CD4-positive, alpha-beta T cell treated with Interleukin-15 for 4 hours (primary cell): ENCODE measurements around the gene SUN2.

ENCODE experiments used
- DNase-seq: peaks from one replicate; pipeline ENCODE4 v3.0.0-alpha.2; 2020; ENCODE audit warnings: low spot score

The SUN2 gene

GRCh38 chr22:38751422-38752346, 4.1 kb downstream of the SUN2 start:
- DNase-seq = peak; percentile 70

DNA sequence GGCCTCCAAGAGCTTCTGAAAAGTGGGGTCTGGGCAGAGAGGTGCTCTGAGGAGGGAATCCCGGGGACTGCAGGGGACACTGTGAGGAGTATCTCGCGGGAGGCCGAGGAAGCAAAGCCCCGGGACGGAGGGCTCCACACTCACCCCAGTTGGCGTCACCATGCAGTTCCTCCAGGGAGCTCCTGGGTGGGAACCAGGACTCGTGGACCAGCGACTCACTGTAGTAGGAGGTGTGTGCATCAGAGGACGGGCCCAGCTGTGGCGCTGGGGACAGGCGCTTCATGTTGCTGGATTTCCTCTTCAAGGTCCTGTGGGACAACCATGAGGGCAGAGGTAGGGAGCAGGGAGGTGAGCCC, 4.8 kb downstream of the SUN2 start:
- DNase-seq = no peak

- no peak for DNase-seq
These were observed 5.2 kb downstream of the SUN2 start for GRCh38 chr22:38750638-38751037.

- no peak for DNase-seq
These were observed 5.7 kb downstream of the SUN2 start for GRCh38 chr22:38750104-38750503.

- DNase-seq = no peak
These were observed 7.2 kb downstream of the SUN2 start for GRCh38 chr22:38748487-38749136.

DNA sequence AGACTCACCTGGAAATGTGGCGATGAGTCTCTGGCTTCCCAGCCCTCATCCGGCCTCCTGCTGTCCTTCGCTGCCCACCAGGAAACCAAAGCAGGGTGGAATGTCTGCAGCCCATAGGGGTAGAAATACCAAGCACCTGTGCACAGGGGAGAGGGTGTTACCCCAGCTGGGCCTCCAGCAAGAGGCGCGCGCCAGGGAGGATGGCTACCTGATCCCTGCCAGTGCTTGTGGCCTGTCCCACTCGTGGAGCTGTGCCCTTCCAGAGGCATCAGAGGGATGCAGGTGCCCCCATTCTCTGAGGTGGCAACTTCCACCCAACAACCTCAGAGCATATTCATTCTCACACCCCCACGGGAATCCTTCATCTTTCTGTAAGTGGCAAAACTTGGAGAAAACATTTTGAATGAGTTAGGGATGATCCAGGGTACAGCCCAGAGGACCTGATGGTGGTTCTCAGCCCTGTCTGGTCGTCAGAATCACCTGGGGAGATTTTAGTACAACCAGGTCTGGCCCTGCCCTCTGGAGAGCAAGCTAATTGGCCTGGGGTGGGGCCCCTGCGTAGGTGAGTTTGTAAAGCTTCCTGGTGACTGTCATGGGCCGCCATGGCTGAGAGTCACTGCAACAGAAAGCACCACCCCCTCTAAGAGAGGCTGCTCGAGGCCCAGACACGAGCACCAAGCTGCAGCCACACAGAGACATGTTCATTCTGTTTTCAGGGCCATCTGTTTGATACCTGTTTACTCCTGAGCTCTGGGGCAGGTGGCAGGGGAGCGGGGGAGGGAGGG, 9.9 kb downstream of the SUN2 start:
- DNase-seq = no peak

DNA sequence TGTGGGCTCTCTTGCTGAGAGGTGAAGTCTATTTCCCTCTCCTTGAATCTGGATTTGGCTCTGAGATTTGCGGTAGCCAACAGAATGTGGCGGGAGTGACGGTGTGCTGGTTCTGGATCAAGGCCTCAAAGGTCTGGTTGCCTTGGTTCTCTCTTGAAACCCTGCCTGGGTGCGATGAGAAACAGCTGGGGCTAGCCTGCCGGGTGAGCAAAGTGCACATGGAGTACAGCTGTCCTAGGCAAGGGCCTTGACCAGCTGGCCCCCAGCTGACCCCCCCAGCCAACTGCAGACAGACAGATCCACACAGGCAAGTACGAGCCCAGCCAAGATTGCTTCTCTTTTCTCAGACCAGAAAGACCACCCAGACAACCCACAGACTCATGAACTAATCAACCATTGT, 10.8 kb downstream of the SUN2 start:
- no peak for DNase-seq

- DNase-seq = no peak
These were observed 13.4 kb downstream of the SUN2 start for GRCh38 chr22:38742176-38742942.

DNA sequence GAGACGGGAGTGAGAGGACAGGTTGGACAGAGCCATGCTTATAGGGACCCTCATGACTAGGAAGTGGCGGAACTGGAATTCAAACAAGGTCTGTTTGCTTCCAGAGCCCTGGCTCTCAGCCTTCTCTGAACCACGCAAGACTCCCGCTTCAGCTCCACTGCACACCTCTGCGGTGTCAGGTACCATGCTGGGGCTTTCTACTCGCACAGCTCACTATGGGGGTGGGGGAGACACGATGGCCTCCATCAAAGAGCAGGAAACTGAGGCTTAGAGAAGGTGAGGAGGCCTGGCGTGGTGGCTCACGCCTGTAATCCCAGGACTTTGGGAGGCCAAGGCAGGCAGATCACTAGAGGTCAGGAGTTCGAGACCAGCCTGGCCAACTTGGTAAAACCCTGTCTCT, 14.2 kb downstream of the SUN2 start:
- no peak for DNase-seq

GRCh38 chr22:38741166-38741565, 14.6 kb downstream of the SUN2 start:
- DNase-seq = no peak

- no peak for DNase-seq
These were observed 15.0 kb downstream of the SUN2 start for GRCh38 chr22:38740754-38741153.

DNA sequence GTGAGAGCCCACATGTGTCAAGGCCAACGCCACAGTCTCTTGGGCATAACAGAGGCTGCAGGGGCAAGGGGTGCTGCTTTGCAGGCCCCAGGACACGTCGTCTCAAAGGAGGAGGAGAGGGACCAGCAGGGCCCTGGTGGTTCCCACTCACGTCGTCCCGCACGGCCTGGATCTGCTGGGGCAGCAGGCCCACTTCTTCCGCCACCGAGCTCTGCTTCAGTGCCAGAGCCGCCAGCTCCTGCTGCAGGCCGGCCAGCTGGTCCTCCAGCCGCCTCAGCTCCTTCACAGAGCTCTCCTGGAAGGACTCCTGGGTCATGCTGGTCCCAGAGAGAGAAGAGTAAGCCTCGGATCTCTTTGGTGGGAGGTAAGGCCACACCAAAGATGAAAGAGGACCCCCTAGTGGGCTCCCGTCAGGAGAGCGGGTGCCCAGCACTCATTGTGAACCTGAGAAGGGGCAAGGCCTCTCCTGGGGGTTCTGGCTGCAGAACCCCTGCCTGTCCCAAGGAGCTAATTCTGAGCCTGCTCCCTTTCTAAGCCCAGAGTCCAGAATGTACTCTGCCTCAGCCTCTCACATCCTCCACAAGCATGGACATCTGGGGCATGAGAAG, 15.6 kb downstream of the SUN2 start:
- DNase-seq = no peak

DNA sequence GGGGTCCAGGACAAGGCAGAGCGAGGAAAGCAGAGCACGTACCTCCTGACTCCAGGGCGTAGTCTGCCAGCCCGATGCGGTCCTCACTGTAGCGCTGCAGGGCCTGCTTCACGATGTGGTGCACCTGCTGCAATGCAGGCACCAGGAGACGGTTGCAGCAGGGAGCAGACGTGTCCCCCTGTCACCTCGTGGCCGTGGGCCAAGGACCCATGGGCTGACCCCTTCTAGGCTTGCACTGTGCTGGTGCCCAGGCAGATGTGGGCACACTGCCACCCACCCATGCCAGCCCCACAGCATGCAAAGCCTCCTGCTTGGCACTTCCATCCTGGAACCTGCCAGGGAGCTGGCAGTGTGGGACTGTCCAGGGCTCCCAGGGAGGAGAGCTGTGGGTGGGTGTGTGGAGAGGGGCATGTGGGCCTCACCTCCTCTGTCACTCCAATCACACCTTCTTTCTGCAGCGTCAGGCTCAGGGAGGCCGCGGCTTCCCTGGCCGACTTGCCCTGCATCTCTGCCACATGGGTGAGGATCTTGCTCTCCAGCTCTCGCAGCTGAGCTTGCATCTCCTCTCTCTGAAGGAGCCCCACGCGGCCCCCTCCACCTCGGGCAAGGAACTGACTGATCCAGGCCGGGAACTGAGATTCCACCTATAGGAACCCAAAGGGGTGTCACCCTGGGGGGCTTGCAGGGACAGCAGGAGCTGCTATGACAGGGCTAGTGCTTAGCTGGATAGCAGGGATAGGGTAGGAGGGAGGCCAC, 16.3 kb downstream of the SUN2 start:
- DNase-seq = no peak

- no peak for DNase-seq
These were observed 17.2 kb downstream of the SUN2 start for GRCh38 chr22:38738475-38739070.

DNA sequence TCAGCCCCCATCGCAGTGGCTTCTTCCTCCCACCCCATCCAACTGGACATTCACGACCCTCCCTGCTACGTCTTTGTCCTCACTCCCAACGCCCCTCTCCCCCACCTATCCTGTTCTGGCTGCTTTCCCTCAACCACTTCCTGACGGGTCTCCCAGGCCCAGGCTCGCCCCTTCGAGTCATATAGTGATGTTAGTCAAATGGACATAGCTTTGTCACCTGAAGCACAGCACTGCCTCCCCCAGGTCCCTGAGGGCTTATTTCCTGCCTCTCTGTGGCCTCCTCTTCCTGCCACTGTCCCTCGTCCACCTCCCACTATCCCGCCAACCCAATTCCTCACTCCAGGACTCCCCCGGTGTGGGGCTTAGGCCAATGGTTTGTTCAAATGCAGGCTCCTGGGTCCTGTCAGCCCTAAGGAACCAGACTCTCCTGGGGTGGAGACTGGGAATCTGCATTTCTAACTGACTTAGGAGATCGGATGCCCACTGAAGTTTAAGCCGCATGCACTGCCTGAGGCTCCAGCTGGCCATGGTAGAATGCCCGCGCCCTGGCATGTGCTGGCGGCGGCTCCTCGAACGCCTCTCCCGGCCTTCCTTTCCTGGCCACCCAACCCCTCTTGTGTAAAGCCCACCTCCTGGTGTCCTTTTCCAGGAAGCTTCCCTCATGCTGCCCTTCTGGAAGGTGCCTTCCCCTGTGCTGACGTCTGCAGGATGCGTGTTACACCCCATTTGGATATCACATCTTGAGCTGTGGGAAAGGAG, 18.3 kb downstream of the SUN2 start:
- no peak for DNase-seq

DNA sequence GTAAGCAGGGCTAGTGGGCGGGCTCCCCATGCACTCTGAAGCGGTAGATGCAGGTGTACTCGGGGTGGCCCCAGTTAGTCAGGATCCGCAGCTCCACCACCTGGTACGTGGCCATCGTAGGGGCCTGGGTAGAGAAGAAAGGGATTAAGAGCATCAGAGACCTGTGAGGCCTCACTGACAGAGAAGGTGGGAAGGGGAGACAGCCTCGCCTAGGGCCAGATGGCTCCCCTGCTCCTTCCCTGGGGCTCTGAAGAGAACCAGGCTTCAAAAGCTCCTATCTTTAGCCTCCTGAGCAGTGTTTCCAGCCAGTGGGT, 19.6 kb downstream of the SUN2 start:
- DNase-seq = no peak

DNA sequence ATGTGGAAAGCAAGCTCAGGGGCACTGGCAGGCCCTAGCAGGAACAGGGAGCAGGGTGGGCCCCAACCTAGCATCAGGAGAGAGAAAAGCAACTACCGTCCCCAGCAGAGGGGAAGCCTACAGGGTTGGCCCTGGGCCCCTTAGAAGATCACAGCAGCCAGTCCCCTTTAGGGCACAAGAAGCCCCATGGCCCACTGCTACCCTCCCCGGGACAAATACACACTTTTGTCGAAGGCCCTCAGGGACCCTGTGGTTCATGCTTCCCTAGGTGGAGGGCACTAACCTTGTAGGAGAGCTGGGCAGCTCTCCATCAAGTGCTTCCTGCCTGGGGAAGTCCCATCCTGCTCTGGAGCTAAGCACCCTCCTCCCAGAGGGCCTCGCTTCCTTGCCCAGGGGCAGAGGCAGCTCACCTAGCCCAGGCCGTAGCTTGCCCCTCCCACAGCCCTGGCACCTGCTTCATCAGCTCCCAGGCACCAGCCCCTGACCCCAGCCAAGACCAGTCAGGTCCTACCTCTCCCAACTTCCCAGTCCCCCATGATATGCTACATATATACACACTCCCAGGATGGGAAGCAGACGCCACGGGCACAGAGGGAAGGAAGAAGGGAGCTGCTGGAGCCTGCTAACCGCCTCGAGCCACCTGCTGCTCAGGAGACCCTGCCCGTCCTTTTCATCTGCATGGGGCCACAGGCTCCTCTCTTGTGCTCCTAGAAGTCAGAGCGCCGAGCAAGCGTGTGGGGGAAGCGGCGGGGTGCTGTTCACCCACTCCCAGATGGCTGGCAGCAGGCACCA, 20.1 kb downstream of the SUN2 start:
- DNase-seq = no peak

- DNase-seq = no peak
These were observed 20.7 kb downstream of the SUN2 start for GRCh38 chr22:38735126-38735464.

- no peak for DNase-seq
These were observed 21.2 kb downstream of the SUN2 start for GRCh38 chr22:38734421-38735100.
